Measurements from ENCODE around the gene SENP1. TPM values are rescaled to one million over a fixed set of nuclear protein-coding genes. Genes with fewer than 3 reads are reported as not detected.
"Not testable (repeated sequence)": the region's sequence is repeated elsewhere in the genome, so short reads cannot be mapped to it uniquely, and the experiment has no call there.

Gene SENP1
- total and polyA plus RNA-seq, 8 donors: 13.3 to 28.0 (median 24.6) TPM

DNA sequence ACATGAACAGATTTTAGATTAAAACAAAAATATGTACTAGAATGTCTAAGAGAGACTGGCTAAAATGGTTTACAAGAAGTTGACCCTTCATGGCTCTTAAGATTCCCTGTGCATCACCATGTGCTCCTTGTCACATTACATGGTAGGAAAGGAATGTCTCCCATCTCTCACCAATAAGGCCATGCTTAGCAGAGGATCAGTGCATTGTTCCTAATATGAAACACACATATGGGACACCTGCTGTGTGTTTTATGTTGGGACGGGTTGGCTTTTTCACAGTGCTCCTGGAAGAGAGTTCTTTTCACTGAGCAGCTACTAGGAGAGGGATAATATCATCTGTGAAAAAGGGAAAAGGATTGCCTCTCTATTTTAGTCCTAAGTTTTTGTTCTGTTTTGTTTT, 22.9 kb upstream of the SENP1 start:
- ATAC-seq (no peak), DNase-seq (no peak)
- TF ChIP-seq, protein P1, sequence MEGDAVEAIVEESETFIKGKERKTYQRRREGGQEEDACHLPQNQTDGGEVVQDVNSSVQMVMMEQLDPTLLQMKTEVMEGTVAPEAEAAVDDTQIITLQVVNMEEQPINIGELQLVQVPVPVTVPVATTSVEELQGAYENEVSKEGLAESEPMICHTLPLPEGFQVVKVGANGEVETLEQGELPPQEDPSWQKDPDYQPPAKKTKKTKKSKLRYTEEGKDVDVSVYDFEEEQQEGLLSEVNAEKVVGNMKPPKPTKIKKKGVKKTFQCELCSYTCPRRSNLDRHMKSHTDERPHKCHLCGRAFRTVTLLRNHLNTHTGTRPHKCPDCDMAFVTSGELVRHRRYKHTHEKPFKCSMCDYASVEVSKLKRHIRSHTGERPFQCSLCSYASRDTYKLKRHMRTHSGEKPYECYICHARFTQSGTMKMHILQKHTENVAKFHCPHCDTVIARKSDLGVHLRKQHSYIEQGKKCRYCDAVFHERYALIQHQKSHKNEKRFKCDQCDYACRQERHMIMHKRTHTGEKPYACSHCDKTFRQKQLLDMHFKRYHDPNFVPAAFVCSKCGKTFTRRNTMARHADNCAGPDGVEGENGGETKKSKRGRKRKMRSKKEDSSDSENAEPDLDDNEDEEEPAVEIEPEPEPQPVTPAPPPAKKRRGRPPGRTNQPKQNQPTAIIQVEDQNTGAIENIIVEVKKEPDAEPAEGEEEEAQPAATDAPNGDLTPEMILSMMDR (IDR thresholded peaks at IDR 0.05): no peak
- intact Hi-C loops (cut with DNase I): no loop called here
- peaks cover 0 to 37% of the 10 kb centered on the region in 2 donors for H3K36me3 ChIP-seq
- H3K9me3 ChIP-seq: no peaks in the 10 kb centered on the region
- no peaks in the 10 kb centered on the region for H3K27me3 ChIP-seq
- no peaks in the 10 kb centered on the region for H3K4me1 ChIP-seq
- H3K27ac ChIP-seq: no peak overlapping the region
- H3K4me3 ChIP-seq: no peak overlapping the region

- intact Hi-C loops (cut with DNase I): loop anchor here in 1 of 2 donors (2.0 kb wide), 1 partner anchor 28 kb away; no protein-coding TSS in a partner anchor
- TF ChIP-seq, protein P1 (IDR thresholded peaks at IDR 0.05): no peak
- Histone ChIP-seq H3K27me3 (no peaks in the 10 kb centered on the region), H3K4me3 (no peak overlapping the region), H3K27ac (no peak overlapping the region), H3K36me3 (peaks cover 0 to 30% of the 10 kb centered on the region in 2 donors), H3K9me3 (no peaks in the 10 kb centered on the region), H3K4me1 (no peaks in the 10 kb centered on the region)
- DNase-seq: no peak
- no peak for ATAC-seq
Observed at GRCh38 chr12:48126953-48127630, 21.2 kb upstream of the SENP1 start.

DNA sequence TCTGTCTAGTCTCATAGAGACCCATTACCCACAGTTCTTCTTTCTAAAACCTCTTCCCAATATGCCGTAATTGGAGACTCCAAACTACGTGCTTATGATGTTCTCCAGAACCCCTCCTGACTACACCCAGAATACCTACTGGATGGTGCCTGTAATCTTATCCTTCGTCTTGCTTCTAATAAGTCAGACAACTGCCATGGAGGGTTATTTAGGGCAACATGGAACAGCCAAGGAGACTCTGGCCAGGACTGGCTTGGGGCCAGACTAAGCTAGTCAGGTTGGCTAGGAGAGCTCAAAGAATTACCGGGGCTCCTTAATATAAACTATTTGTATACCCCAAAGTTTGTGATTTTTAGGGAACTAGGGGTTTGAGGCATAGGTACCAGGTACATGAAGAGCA, 20.1 kb upstream of the SENP1 start:
- no peaks in the 10 kb centered on the region for H3K27me3 ChIP-seq
- no peak for ATAC-seq
- no peak overlapping the region for H3K4me3 ChIP-seq
- intact Hi-C loops (cut with DNase I): loop anchor here in 1 of 2 donors (2.0 kb wide), 1 partner anchor 29 kb away; no protein-coding TSS in a partner anchor
- no peaks in the 10 kb centered on the region for H3K9me3 ChIP-seq
- H3K27ac ChIP-seq: no peak overlapping the region
- TF ChIP-seq, protein P1 (IDR thresholded peaks at IDR 0.05): no peak
- peaks cover 0 to 21% of the 10 kb centered on the region in 2 donors for H3K36me3 ChIP-seq
- H3K4me1 ChIP-seq: no peaks in the 10 kb centered on the region
- no peak for DNase-seq

- peaks cover 0 to 19% of the 10 kb centered on the region in 2 donors for H3K36me3 ChIP-seq
- H3K27ac ChIP-seq; ATAC-seq; H3K4me1 ChIP-seq; intact Hi-C loops (cut with DNase I); H3K9me3 ChIP-seq; H3K27me3 ChIP-seq; DNase-seq; H3K4me3 ChIP-seq: not testable (repeated sequence)
Observed at GRCh38 chr12:48125542-48125941, 19.7 kb upstream of the SENP1 start.

DNA sequence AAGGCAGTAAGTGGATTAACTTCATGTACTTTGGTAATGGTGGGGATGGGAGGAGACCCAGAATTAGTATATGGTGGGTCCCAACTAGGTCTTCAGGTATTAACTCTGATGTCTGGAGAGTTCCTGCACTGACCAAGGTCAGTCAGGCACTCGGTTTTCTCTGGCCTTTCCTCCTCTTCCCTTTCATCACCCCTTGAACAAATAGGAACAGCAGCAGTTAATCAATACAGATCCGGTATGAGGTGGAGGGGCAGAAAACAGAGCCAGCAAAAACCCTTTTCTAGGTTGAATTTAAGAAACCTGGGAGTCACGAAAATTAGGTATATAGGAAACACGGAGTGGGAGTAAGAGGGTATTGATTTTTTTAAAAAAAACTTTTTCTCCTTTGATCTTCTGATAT, 17.3 kb upstream of the SENP1 start:
- ATAC-seq: no peak
- intact Hi-C loops (cut with DNase I): no loop called here
- TF ChIP-seq, protein P1 (IDR thresholded peaks at IDR 0.05): no peak

More for the DNA sequence above, 17.3 kb upstream of the SENP1 start:
- Histone ChIP-seq H3K4me1 (peaks cover 0 to 7% of the 10 kb centered on the region in 2 donors), H3K27me3 (no peaks in the 10 kb centered on the region), H3K36me3 (peaks cover 0 to 19% of the 10 kb centered on the region in 2 donors), H3K4me3 (no peak overlapping the region), H3K27ac (no peak overlapping the region), H3K9me3 (no peaks in the 10 kb centered on the region)
- DNase-seq: no peak
